Gastrocnemius medialis (tissue), 4 donors: ENCODE measurements around the gene RAB11A. TPM values are rescaled to one million over a fixed set of nuclear protein-coding genes. Genes with fewer than 3 reads are reported as not detected.

ENCODE experiments used
- ATAC-seq, 2 donors: fragments of 150-250 bp; one replicate each; pipeline ENCODE4 v1.9.1; 2016
- DNase-seq, 2 donors: peaks; one replicate each; pipeline ENCODE4 v3.0.0-alpha.2; 2019
- H3K27ac ChIP-seq, 4 donors: fragments of 200-600 bp; sonication (generic); 1 replicate in 1 of 4; 2 replicates in 3 of 4; pipeline ENCODE4 v1.5.1; 2016 to 2018; ENCODE audit warnings: mild to moderate bottlenecking in 2 of 4, moderate library complexity in 1 of 4
- H3K27me3 ChIP-seq, 3 donors: fragments of 200-600 bp; sonication (generic) in 2 of 3; 1 replicate in 1 of 3; 2 replicates in 2 of 3; pipeline versions ENCODE4 v1.5.1 to v1.6.0; 2016 to 2019; ENCODE audit warnings: mild to moderate bottlenecking in 1 of 3, moderate library complexity in 1 of 3
- H3K36me3 ChIP-seq, 2 donors: fragments of 200-600 bp; sonication (generic) in 1 of 2; one replicate each; pipeline ENCODE4 v1.5.1; 2017 to 2018
- H3K4me1 ChIP-seq, 2 donors: fragments of 200-600 bp; sonication (generic) in 1 of 2; one replicate each; pipeline ENCODE4 v1.5.1; 2016 to 2017; ENCODE audit warnings: mild to moderate bottlenecking in 2 of 2
- H3K4me3 ChIP-seq, 4 donors: fragments of 200-600 bp; sonication (generic) in 3 of 4; 1 replicate in 1 of 4; 2 replicates in 3 of 4; pipeline ENCODE4 v1.5.1; 2016 to 2019; ENCODE audit warnings: mild to moderate bottlenecking in 2 of 4
- H3K9me3 ChIP-seq, 3 donors: fragments of 200-600 bp; sonication (generic) in 2 of 3; 1 replicate in 1 of 3; 2 replicates in 2 of 3; pipeline ENCODE4 v1.5.1; 2016 to 2019
- CTCF ChIP-seq, 5 experiments: fragments of 450-650 bp in 3 of 5; fragments of 200-600 bp in 2 of 5; sonication (generic) in 2 of 5; IDR thresholded peaks in 4 of 5; conservative IDR thresholded peaks in 1 of 5; 1 replicate in 4 of 5; 2 replicates in 1 of 5; pipeline ENCODE4 v1.5.1; 2016 to 2019; ENCODE audit warnings: antibody characterized with exemption in 5 of 5, mild to moderate bottlenecking in 3 of 5, moderate library complexity in 3 of 5
- POLR2A ChIP-seq, 2 donors: fragments of 450-650 bp; IDR thresholded peaks; one replicate each; pipeline ENCODE4 v1.6.1; 2017; ENCODE audit warnings: antibody characterized with exemption in 2 of 2, mild to moderate bottlenecking in 2 of 2, moderate library complexity in 2 of 2
- in situ Hi-C, 4 donors: fragments of 200-750 bp; cut with MboI; loops; one replicate each; pipeline versions ENCODE4 v1.15.0 to v1.8.0; 2017; ENCODE audit warnings: low sequenced_read_pairs in 4 of 4
- intact Hi-C: fragments of 100-400 bp; cut with DNase I; formaldehyde crosslinking; loops from one replicate; pipeline ENCODE4 v1.15.1; 2023; ENCODE audit warnings: low total_unique reads
- total RNA-seq, 4 donors: library from RNA; depleted of rRNA; stranded (reverse); fragments of >200 nt; gene quantifications; one replicate each; pipeline versions ENCODE4 v1.1.0 to v1.2.3, GENCODE V29; 2016

RAB11A gene
- total RNA-seq, 4 donors from 2014 or later = 93.0 to 207 (median 166) TPM

GRCh38 chr15:65839354-65839901, 29.9 kb upstream of the RAB11A start:
- no peak for TF ChIP-seq POLR2A (IDR thresholded peaks at IDR 0.05)
- TF ChIP-seq CTCF (IDR thresholded peaks at IDR 0.05 in 4 of 5, conservative IDR thresholded peaks at IDR 0.05 in 1 of 5) = no peak
- DNase-seq (no peak), ATAC-seq (no peak)
- H3K36me3 ChIP-seq = no peaks in the 10 kb centered on the region
- H3K4me3 ChIP-seq = no peak overlapping the region
- H3K27me3 ChIP-seq = no peaks in the 10 kb centered on the region
- peaks cover 3 to 16% of the 10 kb centered on the region in 2 donors for H3K4me1 ChIP-seq
- no peaks in the 10 kb centered on the region for H3K9me3 ChIP-seq
- intact Hi-C loops (no loop called here), in situ Hi-C loops (no loop called here)
- H3K27ac ChIP-seq = no peak overlapping the region

- Histone ChIP-seq H3K36me3 (no peaks in the 10 kb centered on the region), H3K9me3 (no peaks in the 10 kb centered on the region), H3K27ac (no peak overlapping the region), H3K27me3 (no peaks in the 10 kb centered on the region), H3K4me3 (no peak overlapping the region), H3K4me1 (peaks cover 0 to 12% of the 10 kb centered on the region in 2 donors)
- in situ Hi-C loops (no loop called here), intact Hi-C loops (no loop called here)
- TF ChIP-seq POLR2A (IDR thresholded peaks at IDR 0.05) = no peak
- ATAC-seq = no peak
- no peak for DNase-seq
Observed at GRCh38 chr15:65839985-65840384, 29.3 kb upstream of the RAB11A start.

GRCh38 chr15:65841121-65841930, 28.0 kb upstream of the RAB11A start:
- ATAC-seq (no peak), DNase-seq (no peak)
- Histone ChIP-seq H3K27ac (no peak overlapping the region), H3K4me1 (peaks cover 0 to 3% of the 10 kb centered on the region in 2 donors), H3K9me3 (no peaks in the 10 kb centered on the region), H3K4me3 (no peak overlapping the region), H3K27me3 (no peaks in the 10 kb centered on the region), H3K36me3 (no peaks in the 10 kb centered on the region)
- no peak for TF ChIP-seq CTCF (IDR thresholded peaks at IDR 0.05 in 4 of 5, conservative IDR thresholded peaks at IDR 0.05 in 1 of 5)
- no peak for TF ChIP-seq POLR2A (IDR thresholded peaks at IDR 0.05)
- in situ Hi-C loops = no loop called here
- intact Hi-C loops = no loop called here

GRCh38 chr15:65845826-65846519, 23.3 kb upstream of the RAB11A start:
- no peaks in the 10 kb centered on the region for H3K9me3 ChIP-seq
- no peak overlapping the region for H3K4me3 ChIP-seq
- TF ChIP-seq POLR2A (IDR thresholded peaks at IDR 0.05) (no peak), CTCF (IDR thresholded peaks at IDR 0.05 in 4 of 5, conservative IDR thresholded peaks at IDR 0.05 in 1 of 5) (no peak)
- H3K4me1 ChIP-seq = no peaks in the 10 kb centered on the region
- H3K27me3 ChIP-seq = no peaks in the 10 kb centered on the region
- H3K27ac ChIP-seq = no peak overlapping the region
- no peaks in the 10 kb centered on the region for H3K36me3 ChIP-seq
- DNase-seq = no peak
- in situ Hi-C loops (no loop called here), intact Hi-C loops (no loop called here)
- ATAC-seq = no peak

- in situ Hi-C loops (no loop called here), intact Hi-C loops (no loop called here)
- H3K36me3 ChIP-seq = no peaks in the 10 kb centered on the region
- no peaks in the 10 kb centered on the region for H3K4me1 ChIP-seq
- H3K4me3 ChIP-seq = no peak overlapping the region
- ATAC-seq (no peak), DNase-seq (no peak)
- no peak overlapping the region for H3K27ac ChIP-seq
- no peak for TF ChIP-seq CTCF (IDR thresholded peaks at IDR 0.05 in 4 of 5, conservative IDR thresholded peaks at IDR 0.05 in 1 of 5)
- TF ChIP-seq POLR2A (IDR thresholded peaks at IDR 0.05) = no peak
- H3K27me3 ChIP-seq = no peaks in the 10 kb centered on the region
- H3K9me3 ChIP-seq = no peaks in the 10 kb centered on the region
Observed at GRCh38 chr15:65847989-65848388, 21.3 kb upstream of the RAB11A start.
